ENCODE measurements around the gene CLUH.

CLUH gene

DNA sequence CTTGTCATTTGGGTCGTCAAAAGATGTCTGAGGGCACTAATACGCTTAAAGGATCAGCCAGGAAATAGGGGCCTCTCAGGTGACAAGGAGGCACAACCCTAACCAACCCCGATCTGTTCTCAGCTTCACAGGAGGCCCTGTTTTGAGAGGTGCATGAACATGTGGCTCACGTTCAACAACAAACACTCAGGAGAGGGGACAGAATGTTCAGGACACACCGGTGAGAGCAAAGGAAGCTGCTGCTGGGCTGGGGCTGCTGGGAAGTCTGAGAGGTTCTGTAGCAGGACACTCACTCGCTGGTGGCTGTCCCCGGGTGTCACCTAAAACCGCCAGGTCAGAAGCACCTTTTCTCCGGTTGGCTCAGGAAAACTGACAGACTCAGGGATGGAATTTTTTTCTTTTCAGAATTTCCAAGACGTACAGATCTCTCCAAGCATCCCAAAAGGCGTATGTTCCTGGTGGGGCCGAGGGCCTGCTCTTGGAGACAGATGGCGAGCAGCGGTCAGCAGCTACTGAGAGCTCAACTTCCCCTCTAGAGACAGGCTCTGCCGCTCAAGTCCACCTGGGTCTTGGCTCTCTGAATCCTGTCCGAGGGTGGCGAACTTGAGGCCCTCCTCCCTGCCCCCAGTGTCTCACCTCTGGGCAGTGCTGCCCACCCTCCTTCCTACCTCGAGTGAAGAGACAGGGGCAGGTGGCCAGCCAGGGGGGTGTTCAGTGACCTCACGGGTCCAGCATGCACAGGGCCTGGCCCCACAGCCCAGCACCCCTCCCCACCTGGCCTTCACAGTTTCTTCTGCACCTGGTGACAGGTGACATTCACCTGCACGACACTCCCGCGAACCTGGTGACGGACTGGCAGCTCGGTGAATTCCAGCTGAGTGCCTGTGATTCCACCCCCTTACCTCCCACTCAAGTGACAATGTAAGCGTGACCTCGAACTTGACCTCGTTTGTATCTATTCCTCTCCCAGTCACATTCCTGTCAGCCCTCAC is 22.9 kb downstream of the CLUH start:
- no peak for DNase-seq
- H3K36me3 ChIP-seq (replicated peaks; ENCODE audit: insufficient read depth, low read length) = no peaks in the 10 kb centered on the region
- H3K4me1 ChIP-seq (ENCODE audit: low read length) = no peaks in the 10 kb centered on the region
- H3K9me2 ChIP-seq (replicated peaks; ENCODE audit: insufficient read depth, low read length) = no peaks in the 10 kb centered on the region
- peaks cover 25% of the 10 kb centered on the region for H3F3A ChIP-seq (ENCODE audit: insufficient read depth, low read length)
- no peaks in the 10 kb centered on the region for H4K20me1 ChIP-seq (ENCODE audit: insufficient read depth, low read length)
- TF ChIP-seq EZH2 (optimal IDR thresholded peaks at IDR 0.05; ENCODE audit: low read depth, low read length) (no peak), EZH2phosphoT487 (IDR thresholded peaks at IDR 0.05; ENCODE audit: low read length) (no peak)
- TF ChIP-seq, protein P1, sequence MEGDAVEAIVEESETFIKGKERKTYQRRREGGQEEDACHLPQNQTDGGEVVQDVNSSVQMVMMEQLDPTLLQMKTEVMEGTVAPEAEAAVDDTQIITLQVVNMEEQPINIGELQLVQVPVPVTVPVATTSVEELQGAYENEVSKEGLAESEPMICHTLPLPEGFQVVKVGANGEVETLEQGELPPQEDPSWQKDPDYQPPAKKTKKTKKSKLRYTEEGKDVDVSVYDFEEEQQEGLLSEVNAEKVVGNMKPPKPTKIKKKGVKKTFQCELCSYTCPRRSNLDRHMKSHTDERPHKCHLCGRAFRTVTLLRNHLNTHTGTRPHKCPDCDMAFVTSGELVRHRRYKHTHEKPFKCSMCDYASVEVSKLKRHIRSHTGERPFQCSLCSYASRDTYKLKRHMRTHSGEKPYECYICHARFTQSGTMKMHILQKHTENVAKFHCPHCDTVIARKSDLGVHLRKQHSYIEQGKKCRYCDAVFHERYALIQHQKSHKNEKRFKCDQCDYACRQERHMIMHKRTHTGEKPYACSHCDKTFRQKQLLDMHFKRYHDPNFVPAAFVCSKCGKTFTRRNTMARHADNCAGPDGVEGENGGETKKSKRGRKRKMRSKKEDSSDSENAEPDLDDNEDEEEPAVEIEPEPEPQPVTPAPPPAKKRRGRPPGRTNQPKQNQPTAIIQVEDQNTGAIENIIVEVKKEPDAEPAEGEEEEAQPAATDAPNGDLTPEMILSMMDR (IDR thresholded peaks at IDR 0.05; ENCODE audit: low read length) = no peak
- H3K27me3 ChIP-seq (replicated peaks; ENCODE audit: insufficient read depth, low read length) = no peaks in the 10 kb centered on the region
- no peak overlapping the region for H3K4me3 ChIP-seq (ENCODE audit: low read length)
- H3K4me2 ChIP-seq (ENCODE audit: low read depth, low read length) = no peak overlapping the region
- H3K9me3 ChIP-seq (replicated peaks; ENCODE audit: insufficient read depth, low read length) = no peaks in the 10 kb centered on the region
- no peak overlapping the region for H3K9ac ChIP-seq (ENCODE audit: low read length)
- H3K79me2 ChIP-seq (ENCODE audit: low read length) = no peaks in the 10 kb centered on the region
- no peak overlapping the region for H2AFZ ChIP-seq (ENCODE audit: low read length)
- H3K27ac ChIP-seq (ENCODE audit: low read length) = no peak overlapping the region

GRCh38 chr17:2687074-2687418 is 24.5 kb downstream of the CLUH start:
- no peaks in the 10 kb centered on the region for H3K79me2 ChIP-seq (ENCODE audit: low read length)
- H3K27ac ChIP-seq (ENCODE audit: low read length) = no peak overlapping the region
- no peaks in the 10 kb centered on the region for H4K20me1 ChIP-seq (ENCODE audit: insufficient read depth, low read length)
- no peaks in the 10 kb centered on the region for H3K9me2 ChIP-seq (replicated peaks; ENCODE audit: insufficient read depth, low read length)
- no peaks in the 10 kb centered on the region for H3K9me3 ChIP-seq (replicated peaks; ENCODE audit: insufficient read depth, low read length)
- H3K9ac ChIP-seq (ENCODE audit: low read length) = no peak overlapping the region
- no peak overlapping the region for H3K4me2 ChIP-seq (ENCODE audit: low read depth, low read length)
- H3K4me3 ChIP-seq (ENCODE audit: low read length) = no peak overlapping the region
- no peak for DNase-seq
- H2AFZ ChIP-seq (ENCODE audit: low read length) = no peak overlapping the region
- peaks cover 25% of the 10 kb centered on the region for H3F3A ChIP-seq (ENCODE audit: insufficient read depth, low read length)
- no peaks in the 10 kb centered on the region for H3K27me3 ChIP-seq (replicated peaks; ENCODE audit: insufficient read depth, low read length)
- H3K4me1 ChIP-seq (ENCODE audit: low read length) = no peaks in the 10 kb centered on the region
- H3K36me3 ChIP-seq (replicated peaks; ENCODE audit: insufficient read depth, low read length) = peaks cover 8% of the 10 kb centered on the region; the same call in 1 of the 2 replicates
- TF ChIP-seq EZH2 (optimal IDR thresholded peaks at IDR 0.05; ENCODE audit: low read depth, low read length) = no peak
- no peak for TF ChIP-seq EZH2phosphoT487 (IDR thresholded peaks at IDR 0.05; ENCODE audit: low read length)
- TF ChIP-seq, protein P1 (IDR thresholded peaks at IDR 0.05; ENCODE audit: low read length) = no peak

- peaks cover 12% of the 10 kb centered on the region for H3K36me3 ChIP-seq (replicated peaks; ENCODE audit: insufficient read depth, low read length)
- no peaks in the 10 kb centered on the region for H3K9me3 ChIP-seq (replicated peaks; ENCODE audit: insufficient read depth, low read length)
- TF ChIP-seq EZH2 (optimal IDR thresholded peaks at IDR 0.05; ENCODE audit: low read depth, low read length) (no peak), EZH2phosphoT487 (IDR thresholded peaks at IDR 0.05; ENCODE audit: low read length) (no peak)
- TF ChIP-seq, protein P1 (IDR thresholded peaks at IDR 0.05; ENCODE audit: low read length) = no peak
- H3K79me2 ChIP-seq (ENCODE audit: low read length) = no peaks in the 10 kb centered on the region; the same call in 1 of the 2 replicates
- no peak for DNase-seq
- H3K4me3 ChIP-seq (ENCODE audit: low read length) = no peak overlapping the region
- H3K4me2 ChIP-seq (ENCODE audit: low read depth, low read length) = no peak overlapping the region
- no peak overlapping the region for H2AFZ ChIP-seq (ENCODE audit: low read length)
- no peaks in the 10 kb centered on the region for H4K20me1 ChIP-seq (ENCODE audit: insufficient read depth, low read length)
- no peaks in the 10 kb centered on the region for H3K27me3 ChIP-seq (replicated peaks; ENCODE audit: insufficient read depth, low read length)
- H3F3A ChIP-seq (ENCODE audit: insufficient read depth, low read length) = peaks cover 25% of the 10 kb centered on the region
- no peak overlapping the region for H3K9ac ChIP-seq (ENCODE audit: low read length)
- H3K9me2 ChIP-seq (replicated peaks; ENCODE audit: insufficient read depth, low read length) = no peaks in the 10 kb centered on the region
- no peaks in the 10 kb centered on the region for H3K4me1 ChIP-seq (ENCODE audit: low read length)
- H3K27ac ChIP-seq (ENCODE audit: low read length) = no peak overlapping the region
Observed at GRCh38 chr17:2685696-2686095, 25.9 kb downstream of the CLUH start.

Data from MM.1S (cell line).